Glutamatergic neuron (in vitro differentiated cells): Measurements from ENCODE around the gene MME. TPM values are rescaled to one million over a fixed set of nuclear protein-coding genes. Genes with fewer than 3 reads are reported as not detected.
"Not testable (repeated sequence)": the region's sequence is repeated elsewhere in the genome, so short reads cannot be mapped to it uniquely, and the experiment has no call there.

ENCODE experiments used
- DNase-seq: peaks from one replicate; pipeline ENCODE4 v3.0.0; 2022
- H3K27ac Mint-ChIP-seq: one replicate; pipeline ENCODE4 v1.8.0; 2020; ENCODE audit warnings: mild to moderate bottlenecking, mixed read lengths, inconsistent platforms; ENCODE audit not compliant: unreplicated experiment
- H3K27me3 Mint-ChIP-seq: one replicate; pipeline ENCODE4 v1.8.0; 2020; ENCODE audit warnings: mild to moderate bottlenecking, moderate library complexity, mixed read lengths, inconsistent platforms; ENCODE audit not compliant: unreplicated experiment
- H3K36me3 Mint-ChIP-seq: one replicate; pipeline ENCODE4 v1.8.0; 2020; ENCODE audit warnings: mild to moderate bottlenecking, mixed read lengths, inconsistent platforms; ENCODE audit not compliant: unreplicated experiment
- H3K4me1 Mint-ChIP-seq: one replicate; pipeline ENCODE4 v1.8.0; 2020; ENCODE audit warnings: mild to moderate bottlenecking, low read depth, mixed read lengths, inconsistent platforms; ENCODE audit not compliant: unreplicated experiment
- H3K4me3 Mint-ChIP-seq: one replicate; pipeline ENCODE4 v1.8.0; 2020; ENCODE audit warnings: mild to moderate bottlenecking, mixed read lengths, inconsistent platforms; ENCODE audit not compliant: unreplicated experiment
- H3K9me3 Mint-ChIP-seq: one replicate; pipeline ENCODE4 v1.8.0; 2020; ENCODE audit warnings: mild to moderate bottlenecking, moderate library complexity, mixed read lengths, inconsistent platforms; ENCODE audit not compliant: unreplicated experiment
- CTCF ChIP-seq: fragments of 200-600 bp; sonication (generic); IDR thresholded peaks from one replicate; pipeline ENCODE4 v1.5.0; 2021; ENCODE audit not compliant: partially characterized antibody, unreplicated experiment
- total RNA-seq: library from RNA; stranded (reverse); fragmentation: NEBNext Ultra II Directional; extraction: Animal tissue kit (Norgen Biotek cat#: 25700); gene quantifications from one replicate; pipeline ENCODE4 v1.2.1, GENCODE V29; 2021; ENCODE audit not compliant: unreplicated experiment

MME gene
- total RNA-seq, 1 donor from 2014 or later: 6.6 TPM

- no peak overlapping the region for H3K4me3 Mint-ChIP-seq
- DNase-seq: no peak
- H3K36me3 Mint-ChIP-seq: no peaks in the 10 kb centered on the region
- TF ChIP-seq CTCF: no peak
- H3K9me3 Mint-ChIP-seq: no peaks in the 10 kb centered on the region
- peaks cover 11% of the 10 kb centered on the region for H3K4me1 Mint-ChIP-seq
- H3K27ac Mint-ChIP-seq: no peak overlapping the region
- no peaks in the 10 kb centered on the region for H3K27me3 Mint-ChIP-seq
Observed at GRCh38 chr3:155110996-155111901, 31.1 kb downstream of the MME start.

GRCh38 chr3:155111971-155112370 is 31.9 kb downstream of the MME start:
- DNase-seq: no peak
- no peak for TF ChIP-seq CTCF
- H3K4me3 Mint-ChIP-seq: no peak overlapping the region
- no peak overlapping the region for H3K27ac Mint-ChIP-seq
- no peaks in the 10 kb centered on the region for H3K36me3 Mint-ChIP-seq
- H3K4me1 Mint-ChIP-seq: peaks cover 11% of the 10 kb centered on the region
- no peaks in the 10 kb centered on the region for H3K9me3 Mint-ChIP-seq
- H3K27me3 Mint-ChIP-seq: no peaks in the 10 kb centered on the region

- Mint-ChIP-seq H3K9me3 (no peaks in the 10 kb centered on the region), H3K36me3 (no peaks in the 10 kb centered on the region)
Observed at GRCh38 chr3:155112661-155113389, 32.7 kb downstream of the MME start.

GRCh38 chr3:155124745-155125144 is 44.6 kb downstream of the MME start:
- not testable (repeated sequence) for H3K27ac Mint-ChIP-seq, H3K9me3 Mint-ChIP-seq, H3K4me1 Mint-ChIP-seq, H3K4me3 Mint-ChIP-seq, H3K36me3 Mint-ChIP-seq, DNase-seq, H3K27me3 Mint-ChIP-seq

More at GRCh38 chr3:155112661-155113389, 32.7 kb downstream of the MME start:
- TF ChIP-seq CTCF: no peak
- no peak overlapping the region for H3K4me3 Mint-ChIP-seq
- peaks cover 11% of the 10 kb centered on the region for H3K4me1 Mint-ChIP-seq
- H3K27me3 Mint-ChIP-seq: no peaks in the 10 kb centered on the region
- no peak overlapping the region for H3K27ac Mint-ChIP-seq
- DNase-seq: no peak

- H3K4me3 Mint-ChIP-seq: no peak overlapping the region
- no peaks in the 10 kb centered on the region for H3K27me3 Mint-ChIP-seq
- H3K4me1 Mint-ChIP-seq: no peaks in the 10 kb centered on the region
- H3K27ac Mint-ChIP-seq: no peak overlapping the region
- H3K36me3 Mint-ChIP-seq: no peaks in the 10 kb centered on the region
- H3K9me3 Mint-ChIP-seq: no peaks in the 10 kb centered on the region
- no peak for TF ChIP-seq CTCF
- no peak for DNase-seq
Observed at GRCh38 chr3:155129396-155129795, 49.3 kb downstream of the MME start.
